Stimulated activated CD4-positive, alpha-beta T cell treated with anti-CD3 and anti-CD28 coated beads, Interleukin-1b, Interleukin-23, amount 100 ng/mL, for 1 hour (primary cell): Measurements from ENCODE around the gene RHOB.

Experiments used
- DNase-seq, 2 donors: peaks; one replicate each; pipeline ENCODE4 v3.0.0-alpha.2; 2020; ENCODE audit warnings: low read depth in 2 of 2

RHOB gene

DNA sequence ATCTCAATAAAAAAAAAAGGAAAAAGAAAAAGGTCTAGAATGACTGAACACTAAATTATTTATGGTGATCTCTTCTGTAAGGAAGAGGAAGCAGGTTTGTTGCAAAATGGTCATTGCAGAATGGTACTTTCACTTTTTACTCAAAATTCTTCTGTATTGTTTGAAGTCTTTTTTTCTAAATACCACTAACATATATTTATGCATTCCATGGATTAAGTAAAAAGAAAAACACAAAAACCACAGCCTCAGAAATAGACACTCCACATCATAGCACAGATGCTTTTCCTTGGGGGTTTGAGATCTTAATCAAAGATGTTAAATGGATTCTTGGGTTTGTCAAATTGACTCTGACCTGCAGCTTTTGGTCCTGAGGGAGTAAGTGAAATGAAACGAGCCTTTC, 47.4 kb downstream of the RHOB start:
- DNase-seq, result no peak

DNA sequence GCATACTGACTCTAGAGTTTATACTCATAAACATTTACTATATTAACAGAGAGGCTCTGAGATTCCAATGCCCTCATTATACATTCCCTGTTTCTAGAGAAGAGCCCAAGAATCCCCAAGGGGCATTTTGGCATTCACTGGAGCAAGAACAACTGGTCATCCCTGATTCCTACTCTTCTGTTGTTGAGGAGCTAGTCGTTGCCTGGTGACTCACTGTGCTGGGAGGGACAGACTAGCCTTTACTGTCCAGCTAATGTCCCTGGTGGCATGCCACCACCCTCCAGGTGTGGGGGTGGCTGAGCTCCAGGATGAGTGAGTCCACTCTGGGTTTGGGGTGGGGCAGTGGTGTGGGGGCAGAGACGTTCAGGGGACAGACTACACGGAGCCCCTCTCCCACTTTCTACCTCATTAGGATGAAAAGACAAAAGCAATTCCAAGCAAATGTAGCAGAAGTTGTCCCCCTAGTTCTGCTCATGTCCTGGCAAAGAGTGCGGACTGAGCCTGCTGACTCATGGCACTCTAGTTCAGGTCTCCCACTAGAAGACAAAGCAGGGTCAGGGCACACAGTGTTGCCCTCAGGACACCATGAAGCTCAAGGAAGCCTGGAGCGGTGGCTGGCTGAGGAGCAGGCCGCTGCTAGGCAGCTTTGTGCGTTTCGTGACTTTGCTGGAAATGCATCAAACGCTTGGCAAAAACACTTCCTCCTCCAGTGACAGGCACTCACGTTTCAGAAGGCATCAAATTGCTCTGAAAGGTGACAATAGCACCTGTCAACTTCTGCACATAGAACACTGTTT, 49.4 kb downstream of the RHOB start:
- DNase-seq, result no peak

- no peak for DNase-seq
These were observed 50.1 kb downstream of the RHOB start for GRCh38 chr2:20496942-20497341.
